SK-N-SH (cell line): ENCODE data around the gene SMCO4. TPM values are rescaled to one million over a fixed set of nuclear protein-coding genes. Genes with fewer than 3 reads are reported as not detected.

Experiments used
- CTCF ChIA-PET: fragments of 300-600, 350-600 bp; formaldehyde crosslinking; extraction: SDS; loops from one replicate; lab custom pipeline; 2021; lab: Yijun Ruan, JAX
- POLR2A ChIA-PET: fragments of 350-600 bp; sonication (Branson Sonifier 250); formaldehyde crosslinking; extraction: SDS; loops from one replicate; lab custom pipeline; 2020; ENCODE audit warnings: antibody characterized with exemption, inconsistent platforms; lab: Yijun Ruan, JAX
- DNase-seq: peaks from one replicate; pipeline ENCODE4 v3.0.0; 2012
- H2AFZ ChIP-seq: fragments of 200-600 bp; sonication (generic); 2 replicates; pipeline ENCODE4 v1.8.1; 2016; ENCODE audit warnings: antibody characterized with exemption, mild to moderate bottlenecking, low read depth
- H3F3A ChIP-seq: fragments of 200-600 bp; sonication (generic); replicated peaks from 2 replicates; pipeline ENCODE3; 2016; ENCODE audit warnings: antibody characterized with exemption, mild to moderate bottlenecking; ENCODE audit not compliant: insufficient read depth
- H3K27ac ChIP-seq, 2 experiments: fragments of 200-500 bp in 1 of 2; fragments of 200-600 bp in 1 of 2; sonication (Bioruptor generic) in 1 of 2; sonication (generic), shearing (Covaris generic) in 1 of 2; 2 replicates each; pipeline versions ENCODE4 v1.5.1 to v1.6.1; 2014 to 2016; ENCODE audit warnings: low read depth in 2 of 2, inconsistent platforms in 1 of 2, low read length in 1 of 2, mild to moderate bottlenecking in 1 of 2, mixed read lengths in 1 of 2
- H3K27me3 ChIP-seq: fragments of 200-600 bp; sonication (generic), shearing (Covaris generic); 2 replicates; pipeline ENCODE4 v1.6.1; 2016; ENCODE audit warnings: mixed run types; ENCODE audit not compliant: insufficient read depth
- H3K36me3 ChIP-seq, 2 experiments: fragments of 200-500 bp in 1 of 2; fragments of 200-600 bp in 1 of 2; sonication (Bioruptor generic) in 1 of 2; sonication (generic) in 1 of 2; replicated peaks in 1 of 2; 2 replicates each; pipeline versions ENCODE3 to v1.5.1; 2014 to 2016; ENCODE audit warnings: low read length in 1 of 2, mild to moderate bottlenecking in 1 of 2; ENCODE audit not compliant: insufficient read depth in 2 of 2, control insufficient read depth in 1 of 2
- H3K4me1 ChIP-seq, 2 experiments: fragments of 200-500 bp in 1 of 2; fragments of 200-600 bp in 1 of 2; sonication (Bioruptor generic) in 1 of 2; sonication (generic), shearing (Covaris generic) in 1 of 2; 2 replicates each; pipeline versions ENCODE4 v1.5.1 to v1.6.1; 2014 to 2016; ENCODE audit warnings: low read depth in 1 of 2, low read length in 1 of 2, mixed run types in 1 of 2; ENCODE audit not compliant: insufficient read depth in 2 of 2, control insufficient read depth in 1 of 2
- H3K4me2 ChIP-seq: fragments of 200-600 bp; sonication (generic), shearing (Covaris generic); 2 replicates; pipeline ENCODE4 v1.6.1; 2017; ENCODE audit warnings: mixed run types
- H3K4me3 ChIP-seq, 2 experiments: fragments of 200-500 bp in 1 of 2; fragments of 200-600 bp in 1 of 2; sonication (Bioruptor generic) in 1 of 2; sonication (generic), shearing (Covaris generic) in 1 of 2; 2 replicates each; pipeline versions ENCODE4 v1.5.1 to v1.8.1; 2014 to 2016; ENCODE audit warnings: low read depth in 2 of 2, inconsistent platforms in 1 of 2, low read length in 1 of 2, mild to moderate bottlenecking in 1 of 2, mixed read lengths in 1 of 2, moderate library complexity in 1 of 2
- H3K79me2 ChIP-seq: fragments of 200-600 bp; sonication (generic); 2 replicates; pipeline ENCODE4 v1.8.1; 2017; ENCODE audit warnings: mild to moderate bottlenecking; ENCODE audit not compliant: insufficient read depth
- H3K9ac ChIP-seq: fragments of 200-600 bp; sonication (generic); 2 replicates; pipeline ENCODE4 v1.6.1; 2017; ENCODE audit warnings: mixed run types
- H3K9me2 ChIP-seq: fragments of 200-600 bp; sonication (generic); 2 replicates; pipeline ENCODE4 v1.6.1; 2017; ENCODE audit warnings: mixed run types
- H3K9me3 ChIP-seq: fragments of 200-600 bp; sonication (generic); 2 replicates; pipeline ENCODE4 v1.6.1; 2017; ENCODE audit warnings: mixed run types, mild to moderate bottlenecking, moderate library complexity
- H4K20me1 ChIP-seq: fragments of 200-600 bp; sonication (generic); 2 replicates; pipeline ENCODE4 v1.6.1; 2017; ENCODE audit warnings: mild to moderate bottlenecking, mixed run types; ENCODE audit not compliant: insufficient read depth
- EZH2phosphoT487 ChIP-seq: fragments of 200-600 bp; sonication (generic); IDR thresholded peaks from 2 replicates; pipeline ENCODE4 v1.6.1; 2017; ENCODE audit warnings: low read depth, mixed run types, mild to moderate bottlenecking, antibody characterized with exemption, moderate library complexity, borderline replicate concordance
- FOSL2 ChIP-seq: IDR thresholded peaks from 2 replicates; pipeline ENCODE4 v1.4.0; 2012; ENCODE audit warnings: low read depth, mild to moderate bottlenecking, moderate library complexity, borderline replicate concordance
- FOXM1 ChIP-seq: IDR thresholded peaks from 2 replicates; pipeline ENCODE4 v1.4.0; 2012; ENCODE audit warnings: low read depth, mild to moderate bottlenecking
- GABPA ChIP-seq: IDR thresholded peaks from 2 replicates; pipeline ENCODE4 v1.4.0; 2012; ENCODE audit warnings: low read depth, mild to moderate bottlenecking
- GATA2 ChIP-seq: sonication (generic); formaldehyde crosslinking; IDR thresholded peaks from 2 replicates; pipeline ENCODE4 v1.5.0; 2020; ENCODE audit warnings: mild to moderate bottlenecking, missing genetic modification reagents
- IRF3 ChIP-seq: fragments of 150-350 bp; IDR thresholded peaks from 2 replicates; pipeline ENCODE4 v1.6.1; 2016; ENCODE audit warnings: mild to moderate bottlenecking, low read depth, low read length
- MAX ChIP-seq: IDR thresholded peaks from 2 replicates; pipeline ENCODE4 v1.4.0; 2012; ENCODE audit warnings: low read depth
- MXI1 ChIP-seq: IDR thresholded peaks from 2 replicates; pipeline ENCODE4 v1.6.1; 2012; ENCODE audit warnings: mild to moderate bottlenecking, low read depth, low read length, improper control_type of control experiment
- NFIC ChIP-seq: IDR thresholded peaks from 2 replicates; pipeline ENCODE4 v1.4.0; 2012; ENCODE audit warnings: borderline replicate concordance
- NRF1 ChIP-seq: IDR thresholded peaks from 2 replicates; pipeline ENCODE4 v1.6.1; 2012; ENCODE audit warnings: low read depth, mild to moderate bottlenecking, low read length
- POLR2AphosphoS5 ChIP-seq: IDR thresholded peaks from 2 replicates; pipeline ENCODE4 v1.6.1; 2012; ENCODE audit warnings: low read depth, low read length
- RFX5 ChIP-seq: IDR thresholded peaks from 2 replicates; pipeline ENCODE4 v1.6.1; 2012; ENCODE audit warnings: mild to moderate bottlenecking, improper control_type of control experiment, low read length
- SIN3A ChIP-seq: IDR thresholded peaks from 2 replicates; pipeline ENCODE4 v1.6.1; 2012; ENCODE audit warnings: low read depth, mild to moderate bottlenecking, low read length, moderate library complexity, borderline replicate concordance
- SMC3 ChIP-seq: IDR thresholded peaks from 2 replicates; pipeline ENCODE4 v1.6.1; 2012; ENCODE audit warnings: low read depth, low read length, improper control_type of control experiment
- TCF12 ChIP-seq: IDR thresholded peaks from 2 replicates; pipeline ENCODE4 v1.4.0; 2012
- TEAD4 ChIP-seq: IDR thresholded peaks from 2 replicates; pipeline ENCODE4 v1.4.0; 2012; ENCODE audit warnings: mild to moderate bottlenecking, borderline replicate concordance; ENCODE audit not compliant: insufficient read depth
- USF1 ChIP-seq: IDR thresholded peaks from 2 replicates; pipeline ENCODE4 v1.4.0; 2012; ENCODE audit warnings: low read depth, borderline replicate concordance
- YY1 ChIP-seq: IDR thresholded peaks from 2 replicates; pipeline ENCODE4 v1.4.0; 2012; ENCODE audit warnings: low read depth, mild to moderate bottlenecking
- ZBTB33 ChIP-seq: IDR thresholded peaks from 2 replicates; pipeline ENCODE4 v1.4.0; 2012; ENCODE audit warnings: low read depth, borderline replicate concordance
- WGBS: methylation state at CpG from one replicate; pipeline ENCODE4 v1.1.6; 2017; ENCODE audit warnings: low lambda C conversion rate; 5-methylcytosine and 5-hydroxymethylcytosine counted together
- polyA plus RNA-seq, 3 experiments: library from polyadenylated mRNA; depleted of rRNA; stranded (reverse); fragments of >200 nt; gene quantifications; 2 replicates each; pipeline ENCODE4 v1.2.3, GENCODE V29; 2012

SMCO4 gene
- polyA plus RNA-seq, 1 of the 3 experiments (the other 2 are of a cell fraction): 9.0 TPM

- H3K27me3 ChIP-seq: no peaks in the 10 kb centered on the region
- ChIA-PET CTCF (interaction anchor here (1.2 kb wide), 1 partner anchor 19 kb away, joined by 3 read pairs; no protein-coding TSS in a partner anchor), POLR2A (no interaction called here)
- no peaks in the 10 kb centered on the region for H3K4me1 ChIP-seq
- no peaks in the 10 kb centered on the region for H3K9me3 ChIP-seq
- no peak overlapping the region for H3K4me3 ChIP-seq
- H3F3A ChIP-seq: no peaks in the 10 kb centered on the region
- H3K9me2 ChIP-seq: no peaks in the 10 kb centered on the region
- TF ChIP-seq GATA2: no peak
- TF ChIP-seq, all 33 proteins: peak for 0
- H3K27ac ChIP-seq: no peak overlapping the region
- H3K36me3 ChIP-seq: no peaks in the 10 kb centered on the region
- DNase-seq: no peak
- H3K4me2 ChIP-seq: no peak overlapping the region
- H4K20me1 ChIP-seq: no peaks in the 10 kb centered on the region
- H3K9ac ChIP-seq: no peak overlapping the region
- no peak overlapping the region for H2AFZ ChIP-seq
- WGBS: 39% methylated on average over 3 of the region's 5 CpGs
- no peaks in the 10 kb centered on the region for H3K79me2 ChIP-seq
Observed at GRCh38 chr11:93468290-93468689, 74.9 kb downstream of the SMCO4 start.

GRCh38 chr11:93467054-93467453 lies 76.1 kb downstream of the SMCO4 start:
- no peak for DNase-seq
- WGBS: 51% methylated on average over 4 of the region's 4 CpGs

GRCh38 chr11:93464927-93465540 lies 78.2 kb downstream of the SMCO4 start:
- H2AFZ ChIP-seq: no peak overlapping the region
- no peaks in the 10 kb centered on the region for H3F3A ChIP-seq
- no peaks in the 10 kb centered on the region for H3K27me3 ChIP-seq
- no peak overlapping the region for H3K27ac ChIP-seq
- H3K79me2 ChIP-seq: no peaks in the 10 kb centered on the region
- POLR2A ChIA-PET: no interaction called here
- no peak for DNase-seq
- no peaks in the 10 kb centered on the region for H3K9me2 ChIP-seq
- 14% methylated on average over 3 of the region's 3 CpGs for WGBS
- H3K9ac ChIP-seq: no peak overlapping the region
- no peak overlapping the region for H3K4me2 ChIP-seq
- H3K4me3 ChIP-seq: no peak overlapping the region
- H3K9me3 ChIP-seq: no peaks in the 10 kb centered on the region
- no peaks in the 10 kb centered on the region for H3K4me1 ChIP-seq
- no peaks in the 10 kb centered on the region for H3K36me3 ChIP-seq
- CTCF ChIA-PET: interaction anchor here (0.6 kb wide), 1 partner anchor 133 kb away, joined by 3 read pairs; no protein-coding TSS in a partner anchor
- H4K20me1 ChIP-seq: no peaks in the 10 kb centered on the region
- TF ChIP-seq USF1 (no peak), YY1 (no peak), IRF3 (no peak), NFIC (no peak), ZBTB33 (no peak), GATA2 (no peak), RFX5 (no peak)

More at GRCh38 chr11:93467054-93467453, 76.1 kb downstream of the SMCO4 start:
- TF ChIP-seq GATA2: no peak
- no peak for TF ChIP-seq TCF12
- no peak for TF ChIP-seq POLR2AphosphoS5
- TF ChIP-seq EZH2phosphoT487: no peak
- no peak for TF ChIP-seq GABPA
- no peak for TF ChIP-seq TEAD4
- TF ChIP-seq SMC3: no peak
- TF ChIP-seq FOXM1: no peak
- TF ChIP-seq NRF1: no peak
- TF ChIP-seq FOSL2: no peak
- no peak for TF ChIP-seq MXI1
- TF ChIP-seq MAX: no peak
- TF ChIP-seq SIN3A: no peak
- TF ChIP-seq, all 33 proteins: peak for 0
- no peaks in the 10 kb centered on the region for H3K9me2 ChIP-seq
- no peak overlapping the region for H3K4me3 ChIP-seq
- H3K27ac ChIP-seq: no peak overlapping the region
- no peaks in the 10 kb centered on the region for H3F3A ChIP-seq
- no peak overlapping the region for H2AFZ ChIP-seq
- H3K36me3 ChIP-seq: no peaks in the 10 kb centered on the region
- H3K4me2 ChIP-seq: no peak overlapping the region
- H4K20me1 ChIP-seq: no peaks in the 10 kb centered on the region
- no peaks in the 10 kb centered on the region for H3K9me3 ChIP-seq
- no peak overlapping the region for H3K9ac ChIP-seq
- H3K79me2 ChIP-seq: no peaks in the 10 kb centered on the region
- no peaks in the 10 kb centered on the region for H3K4me1 ChIP-seq
- POLR2A ChIA-PET: no interaction called here
- H3K27me3 ChIP-seq: no peaks in the 10 kb centered on the region
- CTCF ChIA-PET: no interaction called here
